HepG2 (cell line): ENCODE measurements around the gene MFRP. TPM values are rescaled to one million over a fixed set of nuclear protein-coding genes. Genes with fewer than 3 reads are reported as not detected.

Experiments used
- ARID2 ChIP-seq: sonication (generic); formaldehyde crosslinking; IDR thresholded peaks from 2 replicates; pipeline ENCODE4 v1.8.1; 2022; ENCODE audit warnings: mild to moderate bottlenecking, missing genetic modification reagents, borderline replicate concordance
- ARNT2 ChIP-seq: sonication (generic); formaldehyde crosslinking; IDR thresholded peaks from 2 replicates; pipeline ENCODE4 v1.8.0; 2022; ENCODE audit warnings: mild to moderate bottlenecking, low read depth, missing genetic modification reagents, moderate library complexity
- CBX1 ChIP-seq: IDR thresholded peaks from one replicate; pipeline ENCODE4 v1.6.1; 2016; ENCODE audit warnings: antibody characterized with exemption, low read depth
- EZH2 ChIP-seq: conservative IDR thresholded peaks from 2 replicates; pipeline ENCODE4 v1.6.1; 2012; ENCODE audit warnings: mild to moderate bottlenecking, low read depth, low read length, moderate library complexity
- FOXK2 ChIP-seq: fragments of 450-650 bp; IDR thresholded peaks from 2 replicates; pipeline ENCODE4 v1.6.1; 2016
- KAT7 ChIP-seq: IDR thresholded peaks from 2 replicates; pipeline ENCODE4 v1.6.1; 2018; ENCODE audit warnings: borderline replicate concordance, missing compliant biosample characterization
- KDM3A ChIP-seq: IDR thresholded peaks from 2 replicates; pipeline ENCODE4 v1.6.1; 2018; ENCODE audit warnings: low read depth, missing compliant biosample characterization
- MAFG ChIP-seq: sonication (generic); formaldehyde crosslinking; IDR thresholded peaks from 2 replicates; pipeline ENCODE4 v1.5.1; 2020; ENCODE audit warnings: mild to moderate bottlenecking, missing genetic modification reagents
- MXI1 ChIP-seq: IDR thresholded peaks from 3 replicates; pipeline ENCODE4 v1.6.1; 2012; ENCODE audit warnings: low read depth, low read length, inconsistent platforms, borderline replicate concordance
- ZBTB21 ChIP-seq: sonication (generic); formaldehyde crosslinking; IDR thresholded peaks from 2 replicates; pipeline ENCODE4 v1.4.0; 2020; ENCODE audit warnings: missing genetic modification reagents
- ZNF101 ChIP-seq: sonication (generic); formaldehyde crosslinking; IDR thresholded peaks from 2 replicates; pipeline ENCODE4 v1.4.0; 2020; ENCODE audit warnings: mild to moderate bottlenecking, low read depth, missing genetic modification reagents, borderline replicate concordance
- ZNF138 ChIP-seq: sonication (generic); formaldehyde crosslinking; IDR thresholded peaks from 2 replicates; pipeline ENCODE4 v1.5.0; 2020; ENCODE audit warnings: mild to moderate bottlenecking, low read depth, missing genetic modification reagents
- ZNF30 ChIP-seq: sonication (generic); formaldehyde crosslinking; IDR thresholded peaks from 2 replicates; pipeline ENCODE4 v1.5.0; 2020; ENCODE audit warnings: mild to moderate bottlenecking, missing genetic modification reagents
- ZNF557 ChIP-seq: sonication (generic); formaldehyde crosslinking; IDR thresholded peaks from 2 replicates; pipeline ENCODE4 v1.4.0; 2020; ENCODE audit warnings: missing genetic modification reagents
- ZNF564 ChIP-seq: sonication (generic); formaldehyde crosslinking; IDR thresholded peaks from 2 replicates; pipeline ENCODE4 v1.8.1; 2023; ENCODE audit warnings: mild to moderate bottlenecking, missing genetic modification reagents
- ZNF570 ChIP-seq: sonication (generic); formaldehyde crosslinking; IDR thresholded peaks from 2 replicates; pipeline ENCODE4 v1.4.0; 2020; ENCODE audit warnings: mild to moderate bottlenecking, missing genetic modification reagents, borderline replicate concordance
- ZNF589 ChIP-seq: sonication (generic); formaldehyde crosslinking; conservative IDR thresholded peaks from 2 replicates; pipeline ENCODE4 v1.8.0; 2022; ENCODE audit warnings: mild to moderate bottlenecking, moderate library complexity, missing genetic modification reagents
- ZNF792 ChIP-seq: IDR thresholded peaks from 2 replicates; pipeline ENCODE4 v1.6.1; 2016
- ZSCAN29 ChIP-seq: sonication (generic); formaldehyde crosslinking; conservative IDR thresholded peaks from 2 replicates; pipeline ENCODE4 v1.4.0; 2020; ENCODE audit warnings: mild to moderate bottlenecking, missing genetic modification reagents
- polyA plus RNA-seq, 8 experiments: library from polyadenylated mRNA; depleted of rRNA in 3 of 8; stranded (reverse) in 7 of 8; unstranded in 1 of 8; fragments of >200 nt; fragmentation: Illumina TruSeq in 4 of 8; extraction: Trizol in 4 of 8; gene quantifications; 2 replicates each; pipeline versions ENCODE4 v1.2.1 to v1.2.3, GENCODE V29; 2011 to 2016; ENCODE audit warnings: low read depth in 4 of 8, missing spikeins in 1 of 8, mixed read lengths in 1 of 8; ENCODE audit not compliant: insufficient read depth in 1 of 8
- total RNA-seq, 5 experiments: library from RNA; depleted of rRNA; stranded (reverse); fragments of >200 nt; fragmentation: Illumina TruSeq; extraction: Trizol; gene quantifications; 2 replicates each; pipeline ENCODE4 v1.2.3, GENCODE V29; 2016; ENCODE audit warnings: low read depth in 1 of 5
- TF ChIP-seq, protein P1 (sequence below): sonication (generic); formaldehyde crosslinking; IDR thresholded peaks from 2 replicates; pipeline ENCODE4 v1.4.0; 2020; ENCODE audit warnings: missing genetic modification reagents
- TF ChIP-seq, protein P2 (sequence below): sonication (generic); formaldehyde crosslinking; IDR thresholded peaks from 2 replicates; pipeline ENCODE4 v1.5.1; 2020; ENCODE audit warnings: mild to moderate bottlenecking, moderate library complexity, missing genetic modification reagents
- TF ChIP-seq, protein P3 (sequence below): sonication (generic); formaldehyde crosslinking; IDR thresholded peaks from 2 replicates; pipeline ENCODE4 v1.4.0; 2020; ENCODE audit warnings: missing genetic modification reagents
- TF ChIP-seq, protein P4 (sequence below): sonication (generic); formaldehyde crosslinking; IDR thresholded peaks from 2 replicates; pipeline ENCODE4 v1.5.1; 2020; ENCODE audit warnings: mild to moderate bottlenecking, missing genetic modification reagents
- TF ChIP-seq, protein P5 (sequence below): sonication (generic); formaldehyde crosslinking; IDR thresholded peaks from 2 replicates; pipeline ENCODE4 v1.5.0; 2020; ENCODE audit warnings: missing genetic modification reagents

MFRP gene
- total and polyA plus RNA-seq, 2 of the 13 experiments (the other 11 are each of a cell fraction or from before 2014, with no cell fraction given), result not detected

DNA sequence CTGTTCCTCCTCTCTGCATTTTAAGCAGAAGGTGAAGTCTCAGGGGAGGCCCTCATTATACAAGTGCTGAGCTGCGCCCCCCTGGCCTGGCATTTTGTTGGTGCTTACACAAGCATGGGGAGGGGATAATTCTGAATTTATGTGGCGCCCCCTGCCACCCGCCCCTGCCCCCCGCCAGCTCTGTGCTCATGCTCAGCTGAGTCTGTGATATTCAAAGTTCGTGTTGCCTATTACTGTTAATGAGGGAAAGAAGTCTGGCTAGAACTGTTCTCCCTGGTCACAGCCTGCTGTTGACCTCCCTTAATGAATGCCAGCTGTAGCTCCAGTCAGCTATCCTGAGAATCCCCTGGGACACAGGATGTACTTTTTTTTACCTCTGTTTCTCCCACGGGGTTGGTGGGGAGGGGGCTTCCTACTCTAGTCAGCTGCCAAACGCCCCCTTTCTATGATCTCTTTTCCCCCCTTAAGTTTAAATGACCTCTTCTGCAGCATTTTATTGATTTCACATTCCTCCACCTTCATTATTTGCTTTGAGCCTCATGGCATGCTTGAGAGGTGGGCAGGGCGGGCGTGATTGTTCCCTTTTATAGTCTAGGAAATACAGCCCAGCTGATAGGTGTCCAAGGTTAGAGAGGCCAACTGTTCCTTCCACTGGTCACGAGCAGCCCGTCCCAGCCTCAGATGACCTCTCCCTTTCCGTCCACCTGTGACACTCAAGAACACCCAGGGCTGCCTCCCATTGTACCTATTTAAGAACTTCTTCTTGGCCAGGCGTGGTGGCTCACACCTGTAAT, 22.8 kb upstream of the MFRP start (continued):
- TF ChIP-seq, protein P1, sequence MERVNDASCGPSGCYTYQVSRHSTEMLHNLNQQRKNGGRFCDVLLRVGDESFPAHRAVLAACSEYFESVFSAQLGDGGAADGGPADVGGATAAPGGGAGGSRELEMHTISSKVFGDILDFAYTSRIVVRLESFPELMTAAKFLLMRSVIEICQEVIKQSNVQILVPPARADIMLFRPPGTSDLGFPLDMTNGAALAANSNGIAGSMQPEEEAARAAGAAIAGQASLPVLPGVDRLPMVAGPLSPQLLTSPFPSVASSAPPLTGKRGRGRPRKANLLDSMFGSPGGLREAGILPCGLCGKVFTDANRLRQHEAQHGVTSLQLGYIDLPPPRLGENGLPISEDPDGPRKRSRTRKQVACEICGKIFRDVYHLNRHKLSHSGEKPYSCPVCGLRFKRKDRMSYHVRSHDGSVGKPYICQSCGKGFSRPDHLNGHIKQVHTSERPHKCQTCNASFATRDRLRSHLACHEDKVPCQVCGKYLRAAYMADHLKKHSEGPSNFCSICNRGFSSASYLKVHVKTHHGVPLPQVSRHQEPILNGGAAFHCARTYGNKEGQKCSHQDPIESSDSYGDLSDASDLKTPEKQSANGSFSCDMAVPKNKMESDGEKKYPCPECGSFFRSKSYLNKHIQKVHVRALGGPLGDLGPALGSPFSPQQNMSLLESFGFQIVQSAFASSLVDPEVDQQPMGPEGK (CRISPR knock-in tag), result peak; percentile 5; the same call in 1 of the 2 replicates
- TF ChIP-seq, protein P2, sequence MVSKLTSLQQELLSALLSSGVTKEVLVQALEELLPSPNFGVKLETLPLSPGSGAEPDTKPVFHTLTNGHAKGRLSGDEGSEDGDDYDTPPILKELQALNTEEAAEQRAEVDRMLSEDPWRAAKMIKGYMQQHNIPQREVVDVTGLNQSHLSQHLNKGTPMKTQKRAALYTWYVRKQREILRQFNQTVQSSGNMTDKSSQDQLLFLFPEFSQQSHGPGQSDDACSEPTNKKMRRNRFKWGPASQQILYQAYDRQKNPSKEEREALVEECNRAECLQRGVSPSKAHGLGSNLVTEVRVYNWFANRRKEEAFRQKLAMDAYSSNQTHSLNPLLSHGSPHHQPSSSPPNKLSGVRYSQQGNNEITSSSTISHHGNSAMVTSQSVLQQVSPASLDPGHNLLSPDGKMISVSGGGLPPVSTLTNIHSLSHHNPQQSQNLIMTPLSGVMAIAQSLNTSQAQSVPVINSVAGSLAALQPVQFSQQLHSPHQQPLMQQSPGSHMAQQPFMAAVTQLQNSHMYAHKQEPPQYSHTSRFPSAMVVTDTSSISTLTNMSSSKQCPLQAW (CRISPR knock-in tag), result no peak
- TF ChIP-seq ZSCAN29 (CRISPR knock-in tag), result no peak
- TF ChIP-seq ARNT2 (CRISPR knock-in tag), result no peak
- TF ChIP-seq ZNF138 (CRISPR knock-in tag), result no peak
- TF ChIP-seq FOXK2, result no peak
- TF ChIP-seq ARID2 (CRISPR knock-in tag), result no peak
- no peak for TF ChIP-seq CBX1
- TF ChIP-seq, protein P3, sequence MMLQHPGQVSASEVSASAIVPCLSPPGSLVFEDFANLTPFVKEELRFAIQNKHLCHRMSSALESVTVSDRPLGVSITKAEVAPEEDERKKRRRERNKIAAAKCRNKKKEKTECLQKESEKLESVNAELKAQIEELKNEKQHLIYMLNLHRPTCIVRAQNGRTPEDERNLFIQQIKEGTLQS, result no peak
- TF ChIP-seq, protein P4, sequence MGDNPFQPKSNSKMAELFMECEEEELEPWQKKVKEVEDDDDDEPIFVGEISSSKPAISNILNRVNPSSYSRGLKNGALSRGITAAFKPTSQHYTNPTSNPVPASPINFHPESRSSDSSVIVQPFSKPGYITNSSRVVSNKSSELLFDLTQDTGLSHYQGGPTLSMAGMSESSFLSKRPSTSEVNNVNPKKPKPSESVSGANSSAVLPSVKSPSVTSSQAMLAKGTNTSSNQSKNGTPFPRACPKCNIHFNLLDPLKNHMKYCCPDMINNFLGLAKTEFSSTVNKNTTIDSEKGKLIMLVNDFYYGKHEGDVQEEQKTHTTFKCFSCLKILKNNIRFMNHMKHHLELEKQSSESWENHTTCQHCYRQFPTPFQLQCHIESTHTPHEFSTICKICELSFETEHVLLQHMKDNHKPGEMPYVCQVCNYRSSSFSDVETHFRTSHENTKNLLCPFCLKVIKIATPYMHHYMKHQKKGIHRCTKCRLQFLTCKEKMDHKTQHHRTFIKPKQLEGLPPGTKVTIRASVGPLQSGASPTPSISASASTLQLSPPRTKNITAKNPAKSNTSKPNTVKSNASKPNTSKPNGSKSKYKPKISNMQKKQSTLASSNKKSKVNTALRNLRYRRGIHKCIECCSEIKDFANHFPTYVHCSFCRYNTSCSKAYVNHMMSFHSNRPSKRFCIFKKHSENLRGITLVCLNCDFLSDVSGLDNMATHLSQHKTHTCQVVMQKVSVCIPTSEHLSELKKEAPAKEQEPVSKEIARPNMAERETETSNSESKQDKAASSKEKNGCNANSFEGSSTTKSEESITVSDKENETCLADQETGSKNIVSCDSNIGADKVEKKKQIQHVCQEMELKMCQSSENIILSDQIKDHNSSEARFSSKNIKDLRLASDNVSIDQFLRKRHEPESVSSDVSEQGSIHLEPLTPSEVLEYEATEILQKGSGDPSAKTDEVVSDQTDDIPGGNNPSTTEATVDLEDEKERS, result no peak
- TF ChIP-seq EZH2, result no peak
- no peak for TF ChIP-seq ZNF589
- no peak for TF ChIP-seq ZNF30 (CRISPR knock-in tag)
- TF ChIP-seq KDM3A, result no peak
- TF ChIP-seq ZNF101 (CRISPR knock-in tag), result no peak
- no peak for TF ChIP-seq ZNF792 (CRISPR knock-in tag)
- TF ChIP-seq, protein P5, sequence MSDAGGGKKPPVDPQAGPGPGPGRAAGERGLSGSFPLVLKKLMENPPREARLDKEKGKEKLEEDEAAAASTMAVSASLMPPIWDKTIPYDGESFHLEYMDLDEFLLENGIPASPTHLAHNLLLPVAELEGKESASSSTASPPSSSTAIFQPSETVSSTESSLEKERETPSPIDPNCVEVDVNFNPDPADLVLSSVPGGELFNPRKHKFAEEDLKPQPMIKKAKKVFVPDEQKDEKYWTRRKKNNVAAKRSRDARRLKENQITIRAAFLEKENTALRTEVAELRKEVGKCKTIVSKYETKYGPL (CRISPR knock-in tag), result no peak
- TF ChIP-seq ZNF557 (CRISPR knock-in tag), result no peak
- TF ChIP-seq ZBTB21, result no peak
- TF ChIP-seq MAFG (CRISPR knock-in tag), result no peak
- TF ChIP-seq MXI1, result no peak
- TF ChIP-seq KAT7, result no peak
- TF ChIP-seq ZNF564 (CRISPR knock-in tag), result no peak
- TF ChIP-seq ZNF570 (CRISPR knock-in tag), result no peak
